Small intestine (tissue), 7 donors: Measurements from ENCODE around the gene SPEG. TPM values are rescaled to one million over a fixed set of nuclear protein-coding genes. Genes with fewer than 3 reads are reported as not detected.

ENCODE experiments used
- DNase-seq, 2 donors: peaks; one replicate each; pipeline versions ENCODE4 v3.0.0 to v3.0.0-alpha.2; 2013
- FAIRE-seq: peaks from 2 replicates; lab custom pipeline; 2012; peaks lifted over from hg19 to GRCh38; lab: Jason Lieb, UNC
- H3K27ac ChIP-seq, 3 donors: one replicate each; pipeline ENCODE4 v1.5.1; 2013; ENCODE audit warnings: low read length in 2 of 3, mild to moderate bottlenecking in 2 of 3, control low read depth in 1 of 3, inconsistent platforms in 1 of 3, low read depth in 1 of 3, moderate library complexity in 1 of 3
- H3K27me3 ChIP-seq, 3 donors: one replicate each; pipeline ENCODE4 v1.6.1; 2013; ENCODE audit warnings: low read length in 3 of 3, inconsistent platforms in 1 of 3; ENCODE audit not compliant: control insufficient read depth in 3 of 3, insufficient read depth in 3 of 3
- H3K36me3 ChIP-seq, 3 donors: one replicate each; pipeline ENCODE4 v1.6.1; 2013; ENCODE audit warnings: low read length in 3 of 3, inconsistent platforms in 1 of 3, low read depth in 1 of 3, mild to moderate bottlenecking in 1 of 3, moderate library complexity in 1 of 3; ENCODE audit not compliant: control insufficient read depth in 3 of 3, insufficient read depth in 2 of 3
- H3K4me1 ChIP-seq, 3 donors: one replicate each; pipeline ENCODE4 v1.6.1; 2013; ENCODE audit warnings: low read length in 2 of 3, inconsistent platforms in 1 of 3, low read depth in 1 of 3, mild to moderate bottlenecking in 1 of 3, moderate library complexity in 1 of 3; ENCODE audit not compliant: control insufficient read depth in 3 of 3, insufficient read depth in 2 of 3
- H3K4me3 ChIP-seq, 3 donors: one replicate each; pipeline ENCODE4 v1.5.1; 2013; ENCODE audit warnings: low read length in 3 of 3, control low read depth in 1 of 3, inconsistent platforms in 1 of 3, low read depth in 1 of 3, mild to moderate bottlenecking in 1 of 3, moderate library complexity in 1 of 3
- H3K9me3 ChIP-seq, 2 donors: one replicate each; pipeline ENCODE4 v1.6.1; 2013; ENCODE audit warnings: low read depth in 1 of 2, low read length in 1 of 2; ENCODE audit not compliant: control insufficient read depth in 2 of 2, insufficient read depth in 1 of 2
- WGBS, 3 donors: extraction: QIAGEN DNeasy Blood & Tissue Kit; methylation state at CpG; one replicate each; pipeline ENCODE4 v1.1.7; 2013; 5-methylcytosine and 5-hydroxymethylcytosine counted together
- polyA plus RNA-seq, 4 donors: library from polyadenylated mRNA; stranded (reverse) in 3 of 4; unstranded in 1 of 4; fragments of 200-250 nt in 3 of 4; fragments of 120-200 nt in 1 of 4; gene quantifications; one replicate each; pipeline versions ENCODE4 v1.2.1 to v1.2.3, GENCODE V29; 2013
- donor health status: healthy with polysubstance abuse.
- donor health status: control.
- donor health status: control.
- donor health status: Bipolar disorder and iron deficiency.
- donor health status: healthy.

Gene SPEG
- polyA plus RNA-seq, 4 donors: 0.45 to 15.7 (median 5.3) TPM

- Histone ChIP-seq H3K9me3 (peaks cover 0 to 6% of the 10 kb centered on the region in 2 donors), H3K27me3 (peaks cover 11 to 90% (median 45%) of the 10 kb centered on the region in 3 donors), H3K27ac (no peak overlapping the region), H3K4me1 (peaks cover 0 to 25% (median 2%) of the 10 kb centered on the region in 3 donors), H3K4me3 (no peak overlapping the region), H3K36me3 (no peaks in the 10 kb centered on the region)
- FAIRE-seq: no peak
- DNase-seq: no peak
- 87 to 88% (median 88%) methylated on average over 21 of the region's 21 CpGs for WGBS, 3 donors
Measured at GRCh38 chr2:219514836-219515235, 80.2 kb downstream of the SPEG start.

- Histone ChIP-seq H3K36me3 (no peaks in the 10 kb centered on the region), H3K9me3 (peaks cover 0 to 4% of the 10 kb centered on the region in 2 donors), H3K27ac (no peak overlapping the region), H3K4me1 (peaks cover 0 to 15% (median 0%) of the 10 kb centered on the region in 3 donors), H3K27me3 (peaks cover 11 to 89% (median 37%) of the 10 kb centered on the region in 3 donors), H3K4me3 (no peak overlapping the region)
- FAIRE-seq (no peak), DNase-seq (no peak)
- 44 to 65% (median 53%) methylated on average over 17 of the region's 17 CpGs for WGBS, 3 donors
Measured at GRCh38 chr2:219515874-219516629, 81.4 kb downstream of the SPEG start.

- FAIRE-seq (no peak), DNase-seq (no peak)
- peaks cover 11 to 91% (median 40%) of the 10 kb centered on the region in 3 donors for H3K27me3 ChIP-seq
- WGBS, 3 donors: 48 to 55% (median 50%) methylated on average over 6 to 7 of the region's 7 CpGs
- no peaks in the 10 kb centered on the region for H3K9me3 ChIP-seq
- H3K36me3 ChIP-seq: no peaks in the 10 kb centered on the region
- peaks cover 0 to 21% (median 0%) of the 10 kb centered on the region in 3 donors for H3K4me1 ChIP-seq
- no peak overlapping the region for H3K27ac ChIP-seq
- H3K4me3 ChIP-seq: no peak overlapping the region
Measured at GRCh38 chr2:219516888-219517287, 82.2 kb downstream of the SPEG start.

GRCh38 chr2:219517954-219518778 is 83.5 kb downstream of the SPEG start:
- Histone ChIP-seq H3K27me3 (peaks cover 11 to 88% (median 39%) of the 10 kb centered on the region in 3 donors), H3K9me3 (no peaks in the 10 kb centered on the region), H3K27ac (no peak overlapping the region), H3K36me3 (no peaks in the 10 kb centered on the region), H3K4me1 (peaks cover 0 to 18% (median 0%) of the 10 kb centered on the region in 3 donors), H3K4me3 (no peak overlapping the region)
- 51 to 59% (median 55%) methylated on average over 8 to 10 of the region's 10 CpGs for WGBS, 3 donors
- DNase-seq (no peak), FAIRE-seq (no peak)

GRCh38 chr2:219519526-219519916 is 84.9 kb downstream of the SPEG start:
- no peak overlapping the region for H3K27ac ChIP-seq
- peaks cover 1 to 88% (median 36%) of the 10 kb centered on the region in 3 donors for H3K27me3 ChIP-seq
- peaks cover 0 to 14% (median 0%) of the 10 kb centered on the region in 3 donors for H3K4me1 ChIP-seq
- no peaks in the 10 kb centered on the region for H3K9me3 ChIP-seq
- no peak for FAIRE-seq
- no peaks in the 10 kb centered on the region for H3K36me3 ChIP-seq
- DNase-seq: no peak
- H3K4me3 ChIP-seq: no peak overlapping the region
- 75 to 86% (median 85%) methylated on average over 9 of the region's 9 CpGs for WGBS, 3 donors

- H3K4me1 ChIP-seq: peaks cover 0 to 12% (median 0%) of the 10 kb centered on the region in 3 donors
- WGBS, 3 donors: 49 to 67% (median 52%) methylated on average over 6 to 8 of the region's 8 CpGs
- H3K36me3 ChIP-seq: no peaks in the 10 kb centered on the region
- FAIRE-seq: no peak
- H3K4me3 ChIP-seq: no peak overlapping the region
- H3K27me3 ChIP-seq: peaks cover 0 to 88% (median 34%) of the 10 kb centered on the region in 3 donors
- no peaks in the 10 kb centered on the region for H3K9me3 ChIP-seq
- no peak overlapping the region for H3K27ac ChIP-seq
- DNase-seq: no peak
Measured at GRCh38 chr2:219520079-219520478, 85.4 kb downstream of the SPEG start.

GRCh38 chr2:219521066-219521880 is 86.6 kb downstream of the SPEG start:
- H3K4me3 ChIP-seq: no peak overlapping the region
- WGBS, 3 donors: 9 to 13% (median 11%) methylated on average over 14 of the region's 14 CpGs
- no peaks in the 10 kb centered on the region for H3K9me3 ChIP-seq
- DNase-seq (peak in 1 of 2 donors; percentile 56), FAIRE-seq (no peak)
- H3K4me1 ChIP-seq: peaks cover 0 to 22% (median 0%) of the 10 kb centered on the region in 3 donors
- H3K27me3 ChIP-seq: peaks cover 0 to 86% (median 31%) of the 10 kb centered on the region in 3 donors
- H3K27ac ChIP-seq: no peak overlapping the region
- no peaks in the 10 kb centered on the region for H3K36me3 ChIP-seq
